ENCODE results near the gene NR1I3.

- TF ChIP-seq CTCF (IDR thresholded peaks at IDR 0.05) (no peak), EP300 (IDR thresholded peaks at IDR 0.05) (no peak)
Observed at GRCh38 chr1:161197560-161198193, 40.3 kb downstream of the NR1I3 start.

All from suprapubic skin (tissue), 3 donors.